Mammary epithelial cell (primary cell): ENCODE results near the gene ITGB2.

ENCODE experiments used
- EZH2 ChIP-seq: IDR thresholded peaks from 2 replicates; pipeline ENCODE4 v1.6.1; 2012; ENCODE audit warnings: low read length, inconsistent platforms, borderline replicate concordance
- TF ChIP-seq, protein P1 (sequence below), 2 donors: IDR thresholded peaks in 1 of 2; conservative IDR thresholded peaks in 1 of 2; 2 replicates each; pipeline ENCODE4 v1.5.1; 2011 to 2012; ENCODE audit warnings: inconsistent platforms in 2 of 2, low read length in 2 of 2, mild to moderate bottlenecking in 2 of 2, control low read depth in 1 of 2, low read depth in 1 of 2; ENCODE audit not compliant: insufficient read depth in 1 of 2; ENCODE audit errors: extremely low read depth in 1 of 2

DNA sequence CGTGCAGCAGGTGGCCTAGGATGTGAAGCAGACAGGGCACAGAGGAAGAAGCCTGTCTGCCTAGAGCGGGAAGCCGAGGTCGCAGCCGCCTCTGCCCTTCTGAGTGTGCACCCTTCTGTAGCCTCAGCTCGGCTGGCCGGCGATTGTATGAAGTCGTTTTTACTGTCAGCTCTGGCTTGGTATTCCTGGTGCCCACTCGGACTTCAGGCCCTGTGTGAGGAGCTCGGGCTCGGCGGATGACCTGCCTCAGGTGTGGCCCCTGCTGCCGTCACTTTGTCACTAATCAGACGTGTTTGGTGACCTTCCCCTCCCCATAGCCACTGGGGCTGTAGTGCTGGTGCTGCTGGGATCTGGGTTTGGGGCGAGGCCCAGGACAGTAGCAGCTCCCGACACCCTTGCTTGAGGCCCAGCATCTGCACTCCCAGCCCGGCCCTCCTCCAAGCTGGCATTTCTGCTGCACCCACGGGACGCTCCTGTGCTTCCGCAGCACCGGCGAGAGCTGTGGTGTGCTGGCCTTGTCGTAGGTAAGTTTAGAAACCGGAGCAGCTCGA is 37.3 kb upstream of the ITGB2 start:
- TF ChIP-seq, protein P1, sequence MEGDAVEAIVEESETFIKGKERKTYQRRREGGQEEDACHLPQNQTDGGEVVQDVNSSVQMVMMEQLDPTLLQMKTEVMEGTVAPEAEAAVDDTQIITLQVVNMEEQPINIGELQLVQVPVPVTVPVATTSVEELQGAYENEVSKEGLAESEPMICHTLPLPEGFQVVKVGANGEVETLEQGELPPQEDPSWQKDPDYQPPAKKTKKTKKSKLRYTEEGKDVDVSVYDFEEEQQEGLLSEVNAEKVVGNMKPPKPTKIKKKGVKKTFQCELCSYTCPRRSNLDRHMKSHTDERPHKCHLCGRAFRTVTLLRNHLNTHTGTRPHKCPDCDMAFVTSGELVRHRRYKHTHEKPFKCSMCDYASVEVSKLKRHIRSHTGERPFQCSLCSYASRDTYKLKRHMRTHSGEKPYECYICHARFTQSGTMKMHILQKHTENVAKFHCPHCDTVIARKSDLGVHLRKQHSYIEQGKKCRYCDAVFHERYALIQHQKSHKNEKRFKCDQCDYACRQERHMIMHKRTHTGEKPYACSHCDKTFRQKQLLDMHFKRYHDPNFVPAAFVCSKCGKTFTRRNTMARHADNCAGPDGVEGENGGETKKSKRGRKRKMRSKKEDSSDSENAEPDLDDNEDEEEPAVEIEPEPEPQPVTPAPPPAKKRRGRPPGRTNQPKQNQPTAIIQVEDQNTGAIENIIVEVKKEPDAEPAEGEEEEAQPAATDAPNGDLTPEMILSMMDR (conservative IDR thresholded peaks at IDR 0.05 in 1 of 2, IDR thresholded peaks at IDR 0.05 in 1 of 2; ENCODE audit: extremely low read depth in 1 of 2, insufficient read depth in 1 of 2, low read depth in 1 of 2, low read length in 2 of 2): no peak
- no peak for TF ChIP-seq EZH2
